ENCODE measurements around the gene FERMT2.

FERMT2 gene

DNA sequence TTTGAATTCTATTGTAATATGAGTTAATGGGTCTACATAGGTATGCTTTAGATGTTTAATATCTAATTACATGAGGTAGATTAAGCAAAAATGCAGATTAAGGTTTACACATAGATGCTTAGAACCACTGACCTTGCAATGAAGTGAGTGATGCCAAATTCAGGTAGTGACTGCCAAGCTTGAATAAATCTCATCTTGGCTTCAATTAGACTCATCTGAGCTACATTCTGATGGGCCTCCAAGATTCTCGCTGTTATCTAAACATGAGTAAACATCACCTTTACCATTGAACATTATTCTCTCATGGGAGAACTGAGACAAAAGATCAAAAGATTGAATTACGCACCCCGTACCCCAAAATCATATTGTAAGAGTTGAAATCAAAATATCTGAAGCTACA is 90.6 kb downstream of the FERMT2 start:
- no peak for DNase-seq

DNA sequence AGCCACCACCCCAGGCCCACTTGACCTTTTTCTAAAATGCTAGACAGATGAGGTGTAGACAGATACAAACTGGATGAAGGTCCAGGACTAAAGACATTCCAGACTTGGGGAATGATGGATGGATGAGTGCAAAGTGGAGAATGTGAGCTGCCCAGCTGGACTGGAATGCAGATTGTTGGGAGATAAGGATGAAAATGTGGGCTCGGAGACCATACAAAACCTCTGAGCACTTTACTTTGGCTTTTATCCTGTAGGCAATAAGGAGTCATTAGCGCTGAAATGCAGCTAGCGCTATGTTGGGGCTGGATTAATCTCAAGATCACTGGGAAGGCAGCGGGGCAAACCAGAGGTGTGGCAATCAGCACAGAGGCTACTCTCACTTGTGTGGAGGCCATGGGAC is 94.7 kb downstream of the FERMT2 start:
- DNase-seq, result no peak

DNA sequence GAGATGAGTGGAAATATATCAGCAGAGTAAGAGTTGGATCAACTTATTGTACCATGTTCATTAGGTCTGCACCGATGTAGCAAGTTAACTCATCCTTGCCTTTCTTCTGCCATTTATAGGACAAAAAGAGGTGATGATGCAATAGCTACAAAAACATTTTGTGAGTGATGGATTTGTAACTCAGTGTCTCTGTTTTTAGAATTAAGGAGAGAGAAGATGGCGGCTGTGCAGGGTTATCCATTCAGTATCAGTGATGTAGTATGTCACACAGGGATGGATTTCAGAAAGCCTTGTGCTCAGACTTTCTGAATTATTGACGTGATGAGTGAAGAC is 97.4 kb downstream of the FERMT2 start:
- DNase-seq, result no peak

DNA sequence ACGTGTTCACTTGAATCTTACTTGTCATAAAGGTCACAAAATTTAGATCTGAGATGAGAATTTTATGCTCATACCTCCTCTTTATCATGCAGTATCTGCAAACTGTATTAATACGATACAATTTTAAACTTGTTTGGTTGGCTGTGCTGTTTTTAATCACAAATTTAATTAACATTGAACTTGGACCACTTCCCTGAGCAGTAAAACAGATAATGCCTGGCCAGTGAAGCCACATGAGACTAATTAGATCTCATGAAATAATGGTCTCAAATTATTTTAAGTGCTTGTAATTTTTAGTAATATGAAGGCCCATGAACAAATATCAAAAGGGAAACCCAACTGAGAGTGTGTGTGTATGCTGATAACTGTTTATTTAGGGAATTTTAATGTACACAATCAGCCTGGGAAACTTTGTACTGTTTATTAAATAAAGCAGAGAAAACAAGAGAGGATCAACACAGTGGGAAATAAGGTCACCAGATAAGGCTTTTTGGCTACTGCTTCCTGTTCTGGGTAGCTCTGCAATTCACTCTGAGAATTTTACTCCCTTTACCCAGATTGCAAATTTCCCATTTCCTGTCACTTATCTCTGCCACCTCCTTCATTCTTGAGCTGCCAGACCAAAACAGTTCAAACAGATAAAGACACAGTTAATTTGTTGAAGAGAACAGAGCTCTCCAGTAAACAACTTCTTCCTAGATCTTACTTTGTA is 97.9 kb downstream of the FERMT2 start:
- DNase-seq, result no peak

DNA sequence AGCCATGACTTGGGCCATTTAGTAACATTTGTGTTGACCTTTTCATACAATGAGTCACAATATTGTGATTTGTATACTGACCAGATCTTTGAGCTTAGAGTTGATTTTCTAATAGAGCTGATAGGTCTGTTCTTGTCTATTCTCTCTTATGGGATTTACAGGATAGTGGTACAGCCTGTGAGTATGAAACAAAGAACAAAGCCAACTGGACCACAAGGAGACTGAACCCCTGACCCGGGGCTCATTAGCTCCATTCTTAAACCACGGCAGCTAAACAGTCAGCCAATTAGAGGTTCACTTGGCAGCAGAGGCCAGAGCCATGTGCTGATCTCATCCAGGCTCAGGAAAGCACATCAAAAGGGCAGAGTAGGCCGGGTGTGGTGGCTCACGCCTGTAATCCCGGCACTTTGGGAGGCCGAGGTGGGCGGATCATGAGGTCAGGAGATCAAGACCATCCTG is 100.4 kb downstream of the FERMT2 start:
- DNase-seq, result no peak

DNA sequence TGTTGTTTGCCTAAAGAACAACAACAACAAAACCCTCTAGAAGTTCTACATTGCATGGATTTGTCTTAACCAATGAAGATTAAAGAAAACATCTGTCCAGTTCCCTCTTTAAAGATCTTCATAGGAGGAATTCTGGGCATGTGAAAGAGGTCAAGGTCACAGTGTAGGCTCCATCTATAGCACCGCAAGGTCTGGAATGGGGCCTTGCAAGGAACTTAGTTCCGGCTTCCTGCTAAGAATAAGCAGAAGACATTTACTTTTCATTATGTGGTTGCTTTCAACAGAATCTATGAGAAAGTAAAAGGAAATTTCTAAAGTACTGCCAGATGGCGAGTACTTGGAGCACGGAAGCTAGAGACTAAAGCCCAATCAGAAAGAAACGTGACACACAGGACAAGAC is 102.2 kb downstream of the FERMT2 start:
- no peak for DNase-seq

DNA sequence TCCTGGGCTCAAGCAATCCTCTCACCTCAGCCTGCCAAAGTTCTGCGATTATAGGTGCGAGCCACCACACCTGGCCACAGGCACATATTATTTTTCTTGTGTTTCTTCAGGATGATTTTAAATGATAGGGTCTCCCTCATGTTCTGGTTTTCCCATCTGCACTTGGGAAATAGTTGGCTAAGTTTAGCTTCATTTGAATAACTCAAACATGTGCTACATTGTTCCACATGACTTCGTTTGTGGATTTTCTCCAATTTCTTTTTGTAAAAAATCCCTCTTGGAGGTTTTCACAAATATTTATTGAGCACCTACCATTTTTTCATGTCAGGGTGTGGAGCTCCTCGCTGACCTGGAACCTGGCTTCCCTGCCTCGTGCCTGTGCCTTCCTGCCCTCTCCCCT is 104.3 kb downstream of the FERMT2 start:
- no peak for DNase-seq

DNA sequence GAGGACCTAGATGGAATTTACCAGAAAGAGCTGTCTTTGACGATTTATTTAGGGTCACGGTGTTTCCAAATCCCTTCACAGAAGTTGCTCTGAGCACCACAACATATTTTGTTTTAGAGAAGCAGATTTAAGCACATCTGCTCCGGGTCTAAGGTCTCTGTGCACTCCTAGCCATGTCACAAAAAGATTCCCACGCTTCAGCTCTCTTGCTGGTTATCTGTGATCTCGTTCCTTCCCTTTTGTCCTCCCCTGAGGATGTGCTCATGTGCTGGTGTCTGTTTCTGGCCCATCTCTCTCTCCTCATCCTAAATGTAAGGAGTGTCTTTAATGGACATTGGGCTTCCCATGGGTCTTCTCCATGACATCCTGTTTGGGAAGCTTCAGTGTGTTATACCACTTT is 105.8 kb downstream of the FERMT2 start:
- no peak for DNase-seq

DNA sequence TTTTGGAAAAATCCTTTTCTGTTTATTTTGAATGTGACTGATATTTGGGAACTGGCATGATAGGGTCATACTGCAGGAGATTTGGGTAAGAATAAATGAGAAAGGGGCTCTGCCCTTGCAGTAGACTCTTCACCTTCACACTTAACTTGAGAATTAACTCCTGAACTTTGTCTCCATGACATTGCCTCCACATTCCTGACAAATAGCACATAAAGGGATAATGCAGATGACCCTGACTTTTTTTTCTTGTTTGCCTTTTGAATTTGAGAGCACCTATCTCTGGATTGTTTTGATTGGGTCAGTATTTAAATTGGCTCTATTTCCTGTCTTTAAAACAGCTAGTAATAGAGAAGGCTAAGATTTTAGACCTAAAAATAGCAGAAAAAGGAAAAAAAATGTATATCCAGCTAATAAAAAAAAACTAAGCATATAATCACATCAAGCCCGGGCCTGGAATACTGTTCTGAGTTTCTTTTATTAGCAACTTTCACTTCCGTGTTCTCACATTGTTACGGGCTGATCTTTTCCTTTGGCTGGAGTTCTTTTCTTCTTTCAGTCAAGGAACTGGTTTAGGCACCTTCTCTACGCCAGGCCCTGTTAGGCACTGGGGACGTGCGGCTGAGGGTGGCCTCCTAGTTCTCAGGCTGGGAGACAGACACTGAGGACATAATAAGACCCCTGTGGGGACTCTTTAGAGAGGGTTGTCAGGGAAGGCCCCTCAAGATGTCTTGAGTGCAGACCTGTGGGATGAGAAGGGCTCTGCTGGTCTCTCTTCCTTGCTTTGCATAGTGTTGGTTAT is 106.4 kb downstream of the FERMT2 start:
- no peak for DNase-seq

DNA sequence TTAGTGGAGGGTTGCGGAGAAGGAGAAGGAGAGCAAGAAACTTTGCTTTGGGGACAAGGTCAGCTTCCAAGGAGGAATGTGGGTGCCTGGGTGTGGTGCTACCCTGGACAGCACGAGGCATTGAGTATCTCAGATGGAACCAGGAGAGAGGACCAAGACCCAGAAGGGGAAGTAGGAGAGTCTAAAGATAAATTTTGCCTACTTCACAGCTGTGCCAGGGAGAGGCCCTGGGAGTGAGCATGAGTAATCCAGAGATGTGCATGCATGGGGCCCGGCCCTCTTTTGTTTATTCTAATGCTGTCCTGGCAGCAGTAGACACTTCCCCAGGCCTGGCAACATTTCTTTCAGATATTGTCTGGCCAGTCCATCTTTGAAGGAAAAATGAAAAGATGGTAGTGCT is 110.0 kb downstream of the FERMT2 start:
- no peak for DNase-seq

DNA sequence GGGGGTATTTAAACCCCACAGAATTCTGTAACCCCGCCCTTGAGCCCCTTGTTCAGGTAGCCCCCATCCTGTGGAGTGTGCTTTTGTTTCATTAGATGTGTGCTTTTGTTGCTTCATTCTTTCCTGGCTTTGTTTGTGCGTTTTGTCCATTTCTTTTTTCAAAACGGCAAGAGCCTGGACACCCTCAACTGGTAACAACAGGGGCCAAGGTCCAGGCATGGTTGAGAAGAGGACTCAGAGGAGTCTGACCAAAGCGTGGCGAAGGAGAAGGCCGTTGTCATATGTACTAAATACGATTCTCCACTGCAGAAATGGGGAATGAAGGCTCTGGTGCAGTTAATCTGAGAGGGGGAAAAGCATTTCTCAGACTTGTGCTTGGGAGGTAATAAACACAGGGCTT is 113.4 kb downstream of the FERMT2 start:
- DNase-seq, result no peak

DNA sequence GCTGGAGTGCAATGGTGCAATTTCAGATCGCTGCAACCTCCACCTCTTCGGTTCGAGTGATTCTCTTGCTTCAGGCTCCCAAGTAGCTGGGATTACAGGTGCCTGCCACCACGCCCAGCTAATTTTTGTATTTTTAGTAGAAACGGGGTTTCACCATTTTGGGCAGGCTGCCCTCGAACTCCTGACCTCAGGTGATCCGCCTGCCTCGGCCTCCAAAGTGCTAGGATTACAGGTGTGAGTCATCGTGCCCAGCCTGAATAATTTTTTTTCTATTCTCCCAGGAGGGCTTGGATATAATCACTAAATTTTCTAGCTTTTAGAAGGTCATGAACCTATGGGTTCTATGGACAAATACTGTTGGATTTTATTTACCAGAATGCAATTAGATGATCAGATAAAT is 114.8 kb downstream of the FERMT2 start:
- DNase-seq, result no peak

DNA sequence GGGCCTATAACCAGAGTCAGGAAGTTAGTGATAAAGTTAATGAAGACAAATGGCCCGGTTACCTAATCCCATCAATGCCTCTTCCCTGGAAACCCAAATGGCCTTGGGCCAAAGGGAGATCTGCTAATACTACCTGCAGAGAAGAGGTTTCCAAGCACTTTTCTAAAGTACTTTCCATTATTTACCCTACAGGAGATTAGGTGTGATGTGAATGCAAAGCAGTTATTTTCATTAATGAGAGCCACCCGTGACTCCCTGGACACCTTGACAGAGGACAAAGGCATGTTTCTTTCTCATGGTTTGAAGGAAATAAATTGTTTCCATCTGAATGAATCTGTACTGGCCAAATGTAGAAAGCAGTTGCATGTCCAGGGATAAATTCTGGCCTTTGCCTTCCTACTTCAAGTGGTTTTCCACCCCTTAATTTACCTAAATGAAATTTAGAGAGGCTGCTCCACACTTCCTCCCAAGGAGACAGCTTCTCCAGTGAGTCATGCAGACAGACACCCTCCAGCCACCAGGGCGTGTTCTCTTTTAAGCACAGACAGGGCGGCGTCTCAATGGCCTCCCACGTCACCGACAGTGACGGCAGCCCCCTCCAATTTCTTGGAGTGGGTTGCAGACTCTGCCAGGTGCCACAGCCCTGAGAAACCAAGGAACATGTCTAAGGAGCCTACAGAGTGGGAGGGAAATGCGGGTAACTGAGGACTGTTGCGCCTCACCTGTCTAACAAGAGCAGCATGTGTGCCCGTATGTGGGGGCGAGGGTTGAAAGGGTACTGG is 115.5 kb downstream of the FERMT2 start:
- peak; percentile 15 for DNase-seq

DNA sequence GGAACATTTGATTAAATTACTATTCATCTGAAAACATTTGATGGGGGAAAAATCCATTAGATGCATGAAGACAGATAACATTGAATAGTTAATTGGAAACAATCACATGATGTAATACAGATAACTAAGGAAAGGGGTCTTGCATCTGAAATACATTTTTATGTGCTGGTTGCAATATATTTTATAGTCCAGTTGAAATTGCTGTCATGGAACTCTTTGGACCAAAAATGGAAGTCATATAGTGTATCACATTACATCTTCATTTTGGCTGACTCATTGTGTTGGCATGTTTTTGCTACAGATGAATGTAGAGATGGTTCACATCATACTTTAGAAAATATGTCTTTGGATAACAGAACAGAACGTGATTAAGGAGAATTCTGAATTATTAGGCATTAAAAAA is 116.4 kb downstream of the FERMT2 start:
- DNase-seq, result no peak

DNA sequence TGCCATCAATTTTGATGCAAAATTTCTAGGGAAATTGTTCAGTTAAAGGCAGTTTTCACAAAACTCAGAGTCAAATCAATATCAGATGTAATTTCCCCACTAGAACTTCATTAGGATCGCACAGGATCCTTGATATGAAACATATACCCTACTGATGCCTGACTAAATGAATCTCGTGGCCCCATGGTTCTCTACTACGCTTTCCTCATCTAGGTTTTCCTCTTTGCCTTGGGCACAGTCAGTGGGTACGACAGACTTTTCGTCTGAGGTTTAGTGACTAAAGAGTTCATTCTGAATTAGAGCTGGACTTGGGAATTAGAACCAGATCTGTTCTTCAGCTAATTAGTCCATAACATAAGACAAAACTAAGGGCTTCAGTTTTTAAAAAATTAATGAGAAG is 117.0 kb downstream of the FERMT2 start:
- DNase-seq, result no peak

DNA sequence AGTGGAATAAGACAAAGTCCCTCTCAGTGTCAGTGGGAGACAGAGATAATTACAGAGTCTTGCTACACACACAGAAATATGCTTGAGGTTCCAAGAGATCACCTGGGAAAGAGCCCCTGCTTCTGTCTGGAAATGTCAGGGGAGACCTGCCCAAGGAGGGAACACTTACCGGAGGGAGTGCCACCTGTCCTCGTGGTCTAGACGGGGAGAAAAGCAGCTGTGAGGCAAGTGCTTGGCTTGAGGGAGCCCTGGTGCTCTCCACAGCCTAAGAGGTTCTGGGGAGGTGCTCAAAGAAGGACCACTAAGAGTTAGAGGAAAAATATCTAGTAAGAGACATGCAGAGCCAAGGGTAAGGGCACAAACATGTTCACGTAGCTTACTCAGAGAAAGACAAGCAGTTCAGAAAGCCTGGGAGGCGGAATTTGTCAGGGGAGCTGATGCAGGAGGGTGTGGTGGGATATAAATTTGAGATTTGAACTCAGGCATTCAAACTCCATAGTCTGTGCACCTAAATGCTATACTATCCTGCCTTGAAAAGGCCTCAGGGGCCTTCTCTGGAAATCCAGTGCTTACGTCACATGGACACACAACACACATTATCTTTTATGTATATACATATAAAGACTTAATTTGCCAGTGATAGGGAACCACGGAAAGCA is 121.2 kb downstream of the FERMT2 start:
- DNase-seq, result no peak

DNA sequence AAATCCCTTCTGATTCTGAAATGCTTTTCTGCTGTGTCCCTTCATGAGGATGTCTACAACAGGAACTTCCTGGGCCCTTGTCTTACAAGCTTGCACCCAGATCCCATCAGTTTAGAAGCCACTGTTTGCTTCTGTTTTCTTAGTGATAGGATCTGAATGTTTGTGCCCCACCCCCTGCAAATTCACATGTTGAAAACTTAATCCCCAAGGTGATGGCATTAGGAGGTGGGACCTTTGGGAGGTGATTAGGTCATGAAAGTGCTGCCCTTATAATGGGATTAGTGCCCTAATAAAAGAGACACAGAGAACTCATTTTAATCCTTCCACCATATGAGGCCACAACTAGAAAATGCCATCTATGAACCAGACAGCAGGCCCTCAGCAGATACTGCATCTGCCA is 123.4 kb downstream of the FERMT2 start:
- DNase-seq, result no peak

DNA sequence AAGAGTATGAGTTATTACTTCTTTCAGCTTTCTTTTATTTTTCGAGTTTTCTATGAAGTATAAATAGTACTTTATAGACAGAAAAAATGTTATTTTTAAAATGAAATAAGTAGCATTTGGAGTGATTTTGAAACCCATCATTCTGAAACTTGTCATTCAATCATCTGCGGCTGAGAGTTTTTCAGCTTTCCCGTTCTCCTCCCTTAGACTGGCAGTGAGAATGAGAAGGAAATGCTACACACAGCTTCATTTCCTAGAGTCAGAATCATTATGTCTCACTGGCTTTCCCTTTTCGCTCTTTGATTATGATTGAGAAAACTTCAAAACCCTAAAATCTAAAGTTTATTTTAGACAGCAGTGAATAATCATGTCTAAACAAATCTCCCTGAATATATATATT is 125.8 kb downstream of the FERMT2 start:
- DNase-seq, result no peak

DNA sequence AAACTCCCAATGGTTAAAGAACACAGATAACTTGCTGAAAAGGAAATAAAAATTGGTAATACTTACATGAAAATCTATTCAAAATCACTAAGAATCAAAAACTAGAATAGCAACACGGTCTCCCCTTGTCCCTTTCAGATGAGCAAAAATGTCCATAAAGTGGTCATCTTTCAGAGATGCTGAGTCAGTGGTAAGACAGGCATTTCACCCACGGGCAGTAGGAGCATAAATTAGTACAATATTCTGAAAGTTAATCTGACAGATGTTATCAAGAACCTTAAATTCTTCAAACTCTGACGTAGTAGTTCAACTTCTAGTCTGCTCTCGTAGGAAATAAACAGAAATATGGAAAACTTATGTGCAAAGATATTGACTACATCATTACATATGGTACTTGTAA is 126.4 kb downstream of the FERMT2 start:
- no peak for DNase-seq

DNA sequence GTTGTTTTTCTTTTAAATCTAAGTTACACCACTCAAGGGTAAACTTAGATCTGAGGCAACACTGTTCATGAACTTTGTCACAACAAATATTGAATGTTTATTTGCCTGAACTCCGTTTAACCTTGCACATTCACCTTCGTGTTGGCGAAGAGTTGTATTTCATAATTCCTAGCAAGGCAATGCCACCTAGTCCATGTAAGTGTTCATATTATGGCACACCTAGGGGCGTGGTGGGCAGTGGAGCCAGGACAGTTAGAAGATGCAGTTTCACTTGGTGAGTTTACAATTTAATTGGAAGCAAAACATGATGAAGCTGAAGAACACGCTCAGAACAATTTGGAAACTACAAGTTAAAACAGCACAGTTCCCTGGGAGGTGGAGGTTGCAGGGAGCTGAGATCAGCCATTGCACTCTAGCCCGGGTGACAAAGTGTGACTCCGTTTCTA is 129.0 kb downstream of the FERMT2 start:
- no peak for DNase-seq

DNA sequence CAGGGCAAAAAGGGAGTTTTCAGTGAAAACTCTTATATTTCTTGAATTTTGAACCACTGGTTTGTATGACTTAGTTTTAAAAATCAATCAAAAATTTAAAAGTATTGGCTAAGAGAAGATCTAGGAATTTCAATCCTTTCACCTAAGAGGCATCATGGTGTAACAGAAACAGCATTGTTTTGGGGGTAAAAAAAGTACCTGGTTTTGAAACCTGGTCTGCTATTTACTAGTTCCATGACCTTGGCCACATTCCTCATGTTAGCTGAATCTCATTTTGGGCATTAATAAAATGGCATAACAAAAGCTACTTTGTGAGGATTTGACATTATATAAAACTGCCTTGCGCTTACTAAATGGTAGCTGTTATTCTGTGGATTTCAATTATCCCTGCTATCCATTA is 142.7 kb downstream of the FERMT2 start:
- DNase-seq, result no peak

Measured in NCI-H1436 (cell line).